Hepatocyte (in vitro differentiated cells): ENCODE results near the gene BBS9.

Experiments
- CTCF ChIP-seq: fragments of 200-600 bp; sonication (generic); IDR thresholded peaks from 2 replicates; pipeline ENCODE4 v1.5.1; 2016; ENCODE audit warnings: antibody characterized with exemption, mild to moderate bottlenecking; ENCODE audit not compliant: poor library complexity
- EZH2 ChIP-seq: fragments of 200-600 bp; sonication (generic); IDR thresholded peaks from 2 replicates; pipeline ENCODE4 v1.6.1; 2016; ENCODE audit warnings: antibody characterized with exemption, mild to moderate bottlenecking, borderline replicate concordance

GRCh38 chr7:33624215-33624614 lies 494.9 kb downstream of the BBS9 start:
- TF ChIP-seq CTCF (no peak), EZH2 (no peak)
